Thymus (tissue), 14 donors: ENCODE results near the gene LDHB. TPM values are rescaled to one million over a fixed set of nuclear protein-coding genes. Genes with fewer than 3 reads are reported as not detected.

ENCODE experiments used
- DNase-seq, 9 donors: peaks; one replicate each; pipeline ENCODE4 v3.0.0-alpha.2; 2013; ENCODE audit warnings: low spot score in 9 of 9, low read depth in 6 of 9, missing footprints in 1 of 9
- H3K27ac ChIP-seq, 2 donors: one replicate each; pipeline ENCODE4 v1.5.1; 2013; ENCODE audit warnings: control low read depth in 1 of 2, low read depth in 1 of 2, low read length in 1 of 2, mild to moderate bottlenecking in 1 of 2, moderate library complexity in 1 of 2
- H3K27me3 ChIP-seq, 2 donors: one replicate each; pipeline ENCODE4 v1.5.1; 2013; ENCODE audit warnings: low read length in 1 of 2; ENCODE audit not compliant: control insufficient read depth in 2 of 2, insufficient read depth in 1 of 2
- H3K36me3 ChIP-seq, 2 donors: one replicate each; pipeline ENCODE4 v1.5.1; 2013; ENCODE audit warnings: low read length in 1 of 2, mild to moderate bottlenecking in 1 of 2, moderate library complexity in 1 of 2; ENCODE audit not compliant: control insufficient read depth in 2 of 2, insufficient read depth in 2 of 2
- H3K4me1 ChIP-seq, 2 donors: one replicate each; pipeline ENCODE4 v1.5.1; 2013; ENCODE audit warnings: low read length in 2 of 2; ENCODE audit not compliant: control insufficient read depth in 2 of 2, insufficient read depth in 2 of 2
- H3K4me3 ChIP-seq, 2 donors: one replicate each; pipeline ENCODE4 v1.5.1; 2013; ENCODE audit warnings: low read length in 2 of 2, control low read depth in 1 of 2, mild to moderate bottlenecking in 1 of 2
- H3K9me3 ChIP-seq, 2 donors: one replicate each; pipeline ENCODE4 v1.5.1; 2013; ENCODE audit warnings: low read length in 1 of 2, mild to moderate bottlenecking in 1 of 2; ENCODE audit not compliant: control insufficient read depth in 2 of 2, insufficient read depth in 1 of 2
- WGBS: extraction: QIAGEN DNeasy Blood & Tissue Kit; methylation state at CpG from one replicate; pipeline ENCODE4 v1.1.7; 2013; 5-methylcytosine and 5-hydroxymethylcytosine counted together
- long read RNA-seq, 10 donors: transcript quantifications; one replicate each; lab custom pipeline, GENCODE V29; 2026
- polyA plus RNA-seq: library from polyadenylated mRNA; stranded (reverse); fragments of 200-250 nt; gene quantifications from one replicate; pipeline ENCODE4 v1.2.3, GENCODE V29; 2013
- total RNA-seq: library from RNA; stranded (reverse); fragments of 120-200 nt; gene quantifications from one replicate; pipeline ENCODE4 v1.2.4, GENCODE V29; 2013
- donor health status: healthy.

LDHB gene
- total RNA-seq (847 TPM), polyA plus RNA-seq (325 TPM)
- long read RNA-seq, donor 1, transcript LDHB-201 (8 exons, 1,303 nt): major isoform, 51 of 62 reads
- long read RNA-seq, donor 1, partial matches to known transcripts: 5 of 62 reads
- long read RNA-seq, donor 1, other reads (novel, unspliced or antisense): 0 of 62 reads
- long read RNA-seq, donor 2: 0 reads
- long read RNA-seq, donor 3, transcript LDHB-201 (8 exons, 1,303 nt): major isoform, 560 of 727 reads
- long read RNA-seq, donor 3, transcript LDHB-209 (2 exons, 672 nt): minor isoform, 14 of 727 reads
- long read RNA-seq, donor 3, transcript LDHB-206 (3 exons, 678 nt): minor isoform, 26 of 727 reads
- long read RNA-seq, donor 3, partial matches to known transcripts: 102 of 727 reads
- long read RNA-seq, donor 3, other reads (novel, unspliced or antisense): 20 of 727 reads
- long read RNA-seq, donor 4, transcript LDHB-206 (3 exons, 678 nt): minor isoform, 24 of 236 reads
- long read RNA-seq, donor 4, transcript LDHB-209 (2 exons, 672 nt): minor isoform, 10 of 236 reads
- long read RNA-seq, donor 4, transcript LDHB-201 (8 exons, 1,303 nt): major isoform, 150 of 236 reads
- long read RNA-seq, donor 4, partial matches to known transcripts: 50 of 236 reads
- long read RNA-seq, donor 4, other reads (novel, unspliced or antisense): 0 of 236 reads
- long read RNA-seq, donor 5, transcript LDHB-210 (2 exons, 544 nt): minor isoform, 5 of 867 reads
- long read RNA-seq, donor 5, transcript LDHB-209 (2 exons, 672 nt): minor isoform, 18 of 867 reads
- long read RNA-seq, donor 5, transcript LDHB-206 (3 exons, 678 nt): minor isoform, 44 of 867 reads
- long read RNA-seq, donor 5, transcript LDHB-201 (8 exons, 1,303 nt): major isoform, 650 of 867 reads
- long read RNA-seq, donor 5, partial matches to known transcripts: 132 of 867 reads
- long read RNA-seq, donor 5, other reads (novel, unspliced or antisense): 18 of 867 reads
- long read RNA-seq, donor 6, transcript LDHB-206 (3 exons, 678 nt): minor isoform, 9 of 314 reads
- long read RNA-seq, donor 6, transcript LDHB-201 (8 exons, 1,303 nt): major isoform, 254 of 314 reads
- long read RNA-seq, donor 6, partial matches to known transcripts: 45 of 314 reads
- long read RNA-seq, donor 6, other reads (novel, unspliced or antisense): 0 of 314 reads
- long read RNA-seq, donor 7, transcript LDHB-201 (8 exons, 1,303 nt): major isoform, 422 of 559 reads
- long read RNA-seq, donor 7, transcript LDHB-209 (2 exons, 672 nt): minor isoform, 18 of 559 reads
- long read RNA-seq, donor 7, transcript LDHB-206 (3 exons, 678 nt): minor isoform, 39 of 559 reads
- long read RNA-seq, donor 7, partial matches to known transcripts: 63 of 559 reads
- long read RNA-seq, donor 7, other reads (novel, unspliced or antisense): 12 of 559 reads
- long read RNA-seq, donor 8, transcript LDHB-201 (8 exons, 1,303 nt): major isoform, 126 of 134 reads
- long read RNA-seq, donor 8, partial matches to known transcripts: 0 of 134 reads
- long read RNA-seq, donor 8, other reads (novel, unspliced or antisense): 0 of 134 reads
- long read RNA-seq, donor 9, transcript LDHB-201 (8 exons, 1,303 nt): major isoform, 243 of 333 reads
- long read RNA-seq, donor 9, transcript LDHB-206 (3 exons, 678 nt): minor isoform, 17 of 333 reads
- long read RNA-seq, donor 9, transcript LDHB-210 (2 exons, 544 nt): minor isoform, 6 of 333 reads
- long read RNA-seq, donor 9, transcript LDHB-209 (2 exons, 672 nt): minor isoform, 8 of 333 reads
- long read RNA-seq, donor 9, partial matches to known transcripts: 54 of 333 reads
- long read RNA-seq, donor 9, other reads (novel, unspliced or antisense): 5 of 333 reads
- long read RNA-seq, donor 10, transcript LDHB-206 (3 exons, 678 nt): minor isoform, 15 of 359 reads
- long read RNA-seq, donor 10, transcript LDHB-201 (8 exons, 1,303 nt): major isoform, 284 of 359 reads
- long read RNA-seq, donor 10, transcript LDHB-209 (2 exons, 672 nt): minor isoform, 5 of 359 reads
- long read RNA-seq, donor 10, partial matches to known transcripts: 47 of 359 reads
- long read RNA-seq, donor 10, other reads (novel, unspliced or antisense): 5 of 359 reads

GRCh38 chr12:21657326-21658077 lies at the start of gene LDHB:
TSS of gene LDHB (minus strand) at chr12:21657842. CDS start at chr12:21654671, 3,171 bp downstream.
- Histone ChIP-seq H3K27me3 (no peaks in the 10 kb centered on the region), H3K36me3 (peaks cover 7 to 19% of the 10 kb centered on the region in 2 donors), H3K4me1 (peaks cover 0 to 5% of the 10 kb centered on the region in 2 donors), H3K9me3 (no peaks in the 10 kb centered on the region), H3K4me3 (peak within 1 kb of the TSS; percentile 69 to 90), H3K27ac (peak within 1 kb of the TSS; percentile 88 to 97)
- under 1% methylated on average over 41 of the region's 41 CpGs for WGBS
- DNase-seq: peak; percentile 89 to 98 (median 93)

GRCh38 chr12:21704847-21705246 lies 47.2 kb upstream of the LDHB start:
- 98% methylated on average over 4 of the region's 4 CpGs for WGBS

GRCh38 chr12:21699851-21700250 lies 42.2 kb upstream of the LDHB start:
- H3K4me3 ChIP-seq: no peak overlapping the region
- H3K27me3 ChIP-seq: no peaks in the 10 kb centered on the region
- H3K4me1 ChIP-seq: no peaks in the 10 kb centered on the region
- no peak for DNase-seq
- no peak overlapping the region for H3K27ac ChIP-seq
- H3K9me3 ChIP-seq: no peaks in the 10 kb centered on the region
- no peaks in the 10 kb centered on the region for H3K36me3 ChIP-seq

More at GRCh38 chr12:21704847-21705246, 47.2 kb upstream of the LDHB start:
- H3K9me3 ChIP-seq: no peaks in the 10 kb centered on the region
- no peaks in the 10 kb centered on the region for H3K4me1 ChIP-seq
- no peaks in the 10 kb centered on the region for H3K36me3 ChIP-seq
- no peak overlapping the region for H3K4me3 ChIP-seq
- H3K27me3 ChIP-seq: no peaks in the 10 kb centered on the region
- no peak overlapping the region for H3K27ac ChIP-seq
- DNase-seq: no peak

- H3K9me3 ChIP-seq: peaks cover 0 to 2% of the 10 kb centered on the region in 2 donors
- H3K27ac ChIP-seq: no peak overlapping the region
- DNase-seq: peak in 4 of 9 donors; percentile 19 to 56 (median 28)
- no peaks in the 10 kb centered on the region for H3K36me3 ChIP-seq
- 37% methylated on average over 7 of the region's 7 CpGs for WGBS
- H3K4me1 ChIP-seq: no peaks in the 10 kb centered on the region
- no peak overlapping the region for H3K4me3 ChIP-seq
- no peaks in the 10 kb centered on the region for H3K27me3 ChIP-seq
Measured at GRCh38 chr12:21697904-21698630, 40.4 kb upstream of the LDHB start.

GRCh38 chr12:21696625-21697024 lies 39.0 kb upstream of the LDHB start:
- no peak for DNase-seq
- no peak overlapping the region for H3K4me3 ChIP-seq
- no peaks in the 10 kb centered on the region for H3K4me1 ChIP-seq
- H3K9me3 ChIP-seq: peaks cover 0 to 2% of the 10 kb centered on the region in 2 donors
- no peaks in the 10 kb centered on the region for H3K36me3 ChIP-seq
- H3K27ac ChIP-seq: no peak overlapping the region
- H3K27me3 ChIP-seq: no peaks in the 10 kb centered on the region

- Histone ChIP-seq H3K4me3 (no peak overlapping the region), H3K4me1 (peaks cover 0 to 2% of the 10 kb centered on the region in 2 donors), H3K27ac (no peak overlapping the region), H3K36me3 (no peaks in the 10 kb centered on the region), H3K27me3 (no peaks in the 10 kb centered on the region), H3K9me3 (peaks cover 0 to 2% of the 10 kb centered on the region in 2 donors)
- 83% methylated on average over 2 of the region's 2 CpGs for WGBS
- DNase-seq: no peak
Measured at GRCh38 chr12:21695986-21696385, 38.3 kb upstream of the LDHB start.

GRCh38 chr12:21694660-21695059 lies 37.0 kb upstream of the LDHB start:
- no peaks in the 10 kb centered on the region for H3K36me3 ChIP-seq
- no peaks in the 10 kb centered on the region for H3K27me3 ChIP-seq
- H3K9me3 ChIP-seq: peaks cover 0 to 2% of the 10 kb centered on the region in 2 donors
- no peak for DNase-seq
- WGBS: 97% methylated on average over 10 of the region's 10 CpGs
- H3K4me3 ChIP-seq: no peak overlapping the region
- H3K4me1 ChIP-seq: peaks cover 0 to 4% of the 10 kb centered on the region in 2 donors
- H3K27ac ChIP-seq: no peak overlapping the region
